Inflammatory macrophage (primary cell): ENCODE data around the gene BCHE.
"Not testable (repeated sequence)": the region's sequence is repeated elsewhere in the genome, so short reads cannot be mapped to it uniquely, and the experiment has no call there.

Experiments
- DNase-seq, 2 donors: peaks; one replicate each; pipeline ENCODE4 v3.0.0-alpha.2; 2020 to 2022

BCHE gene

GRCh38 chr3:165816209-165816608, 21.0 kb downstream of the BCHE start:
- no peak for DNase-seq

DNA sequence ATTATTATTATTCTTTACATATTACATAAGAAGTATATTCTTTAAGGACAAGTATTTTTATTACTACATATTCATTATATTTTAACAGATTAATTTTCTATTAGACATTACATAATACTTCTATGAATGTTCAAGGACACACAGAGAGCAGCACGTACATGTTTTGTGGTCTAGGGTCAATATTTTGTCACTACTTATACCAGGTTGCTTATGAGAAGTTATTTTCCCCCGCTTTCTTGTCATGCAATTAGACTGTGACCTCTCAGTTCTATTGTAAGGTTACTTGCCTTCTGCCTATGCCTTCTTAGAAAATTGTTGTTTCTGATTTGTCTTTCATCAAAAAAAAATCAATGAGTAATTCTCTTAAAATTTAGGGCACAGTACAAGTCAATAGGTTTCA, 21.5 kb downstream of the BCHE start:
- DNase-seq, result no peak

GRCh38 chr3:165814380-165814779, 22.8 kb downstream of the BCHE start:
- DNase-seq, result no peak

DNA sequence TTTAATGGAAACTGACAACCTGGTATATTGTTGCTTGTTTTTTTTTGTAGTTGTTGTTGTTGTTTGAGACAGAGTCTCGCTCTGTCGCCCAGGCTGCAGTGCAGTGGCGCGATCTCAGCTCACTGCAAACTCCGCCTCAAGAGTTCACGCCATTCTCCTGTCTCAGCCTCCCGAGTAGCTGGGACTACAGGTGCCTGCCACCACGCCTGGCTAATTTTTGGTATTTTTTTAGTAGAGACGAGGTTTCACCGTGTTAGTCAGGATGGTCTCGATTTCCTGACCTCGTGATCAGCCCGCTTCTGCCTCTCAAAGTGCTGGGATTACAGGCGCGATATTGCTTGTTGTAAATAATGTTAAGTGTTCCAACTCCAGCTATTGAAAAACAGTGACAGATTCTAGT, 29.3 kb downstream of the BCHE start:
- not testable (repeated sequence) for DNase-seq

GRCh38 chr3:165805946-165806561, 31.2 kb downstream of the BCHE start:
- no peak for DNase-seq

- DNase-seq, result no peak
Measured at GRCh38 chr3:165803471-165803870, 33.8 kb downstream of the BCHE start.

DNA sequence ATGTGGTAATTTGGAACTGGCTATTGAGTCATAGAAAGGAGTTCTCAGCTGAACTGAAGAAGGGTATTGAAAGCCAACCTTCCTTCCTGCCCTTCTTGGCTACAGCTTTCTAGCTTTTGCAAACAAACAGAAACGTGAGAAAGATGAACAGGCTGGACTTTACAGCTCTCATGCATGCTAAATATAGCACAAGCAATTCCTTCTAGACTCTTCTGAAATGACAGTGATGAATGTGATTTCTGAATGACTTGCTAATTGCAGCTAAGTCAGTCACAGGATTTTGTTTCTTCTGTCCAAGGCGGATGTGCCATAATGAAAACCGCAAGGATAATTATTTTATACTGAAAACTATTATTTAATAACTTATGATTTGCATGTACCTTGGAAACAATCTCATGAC, 36.3 kb downstream of the BCHE start:
- DNase-seq, result no peak

DNA sequence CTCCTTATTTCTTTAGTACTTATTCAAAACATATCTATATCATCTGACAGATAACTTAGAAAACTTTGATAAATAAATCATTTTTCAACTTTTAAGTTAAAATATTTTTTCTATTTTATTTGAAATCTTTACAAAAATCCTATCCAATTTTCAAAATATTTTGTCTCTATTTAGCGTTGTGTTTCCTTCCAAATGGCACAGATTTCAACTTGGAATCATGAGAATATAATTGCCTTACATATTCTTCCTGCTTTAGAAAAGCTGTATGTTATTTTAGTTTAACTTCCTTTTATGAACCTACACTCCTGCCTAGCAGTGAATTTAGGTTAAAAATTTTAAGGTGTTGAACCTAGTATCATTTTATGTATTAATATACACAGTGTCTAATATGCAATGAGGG, 38.2 kb downstream of the BCHE start:
- DNase-seq, result no peak

GRCh38 chr3:165797551-165797950, 39.7 kb downstream of the BCHE start:
- DNase-seq, result no peak

- no peak for DNase-seq
Measured at GRCh38 chr3:165796701-165797100, 40.5 kb downstream of the BCHE start.

- DNase-seq, result no peak
Measured at GRCh38 chr3:165788531-165788930, 48.7 kb downstream of the BCHE start.

- no peak for DNase-seq
Measured at GRCh38 chr3:165786013-165786412, 51.2 kb downstream of the BCHE start.

DNA sequence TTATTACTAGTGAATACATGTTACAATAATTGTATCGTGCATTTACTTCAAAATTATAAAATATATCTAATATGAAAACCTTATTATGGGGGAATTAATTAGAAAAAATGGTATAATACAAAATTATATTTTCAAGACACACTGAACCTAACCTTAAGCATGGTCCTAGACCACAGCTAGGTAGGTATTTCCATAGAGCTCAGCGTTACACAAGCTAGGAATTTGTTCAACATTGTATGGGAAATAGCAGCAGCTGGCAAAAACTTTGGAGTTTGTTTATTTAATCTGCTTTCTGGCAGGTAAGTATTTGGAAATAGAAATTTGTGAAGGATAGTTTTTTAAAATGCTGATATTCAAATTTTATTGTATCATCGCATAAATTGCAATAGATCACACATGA, 52.9 kb downstream of the BCHE start:
- DNase-seq, result no peak

GRCh38 chr3:165783383-165783782, 53.8 kb downstream of the BCHE start:
- no peak for DNase-seq

GRCh38 chr3:165778891-165779290, 58.3 kb downstream of the BCHE start:
- no peak for DNase-seq

- no peak for DNase-seq
Measured at GRCh38 chr3:165778456-165778855, 58.8 kb downstream of the BCHE start.

DNA sequence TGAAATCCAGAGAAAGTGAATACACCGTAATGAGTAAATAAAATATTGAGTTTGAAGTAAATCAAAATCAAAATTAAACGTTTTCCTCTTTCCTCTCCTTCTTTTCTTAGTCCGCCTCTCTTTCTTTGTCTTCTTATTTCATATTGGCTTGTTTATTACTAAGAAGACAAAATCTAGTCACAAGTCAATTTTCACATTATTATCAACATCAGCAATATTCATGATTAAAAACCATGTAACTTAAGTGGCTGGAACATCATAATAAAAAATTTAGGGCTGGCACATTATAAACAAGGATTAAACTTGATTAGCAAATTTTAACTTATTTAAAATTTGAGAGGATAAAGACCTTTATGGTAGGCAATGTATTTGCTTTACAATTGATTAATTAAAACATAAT, 61.4 kb downstream of the BCHE start:
- no peak for DNase-seq

DNA sequence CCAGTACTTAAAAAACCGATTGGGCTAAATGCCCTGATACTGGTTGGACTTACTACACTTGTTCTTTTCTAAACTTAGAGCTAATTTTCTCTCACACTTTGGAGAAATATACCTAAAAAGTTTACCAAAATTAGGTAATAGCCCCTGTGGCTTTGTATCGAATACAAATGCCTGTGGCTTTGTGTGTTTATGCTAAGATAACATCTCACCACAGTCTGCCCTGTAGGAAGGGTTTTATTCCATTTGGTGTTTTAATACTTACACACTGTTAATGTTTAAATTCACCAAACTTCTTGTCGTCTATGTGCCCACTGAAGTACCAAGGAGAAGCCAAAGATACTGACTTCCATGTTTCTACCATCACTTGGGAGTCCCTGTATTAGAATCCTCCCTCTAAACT, 66.4 kb downstream of the BCHE start:
- DNase-seq, result no peak

- DNase-seq, result no peak
Measured at GRCh38 chr3:165768680-165769079, 68.5 kb downstream of the BCHE start.

GRCh38 chr3:165759041-165759440, 78.2 kb downstream of the BCHE start:
- DNase-seq, result no peak

GRCh38 chr3:165755571-165755970, 81.7 kb downstream of the BCHE start:
- no peak for DNase-seq

- DNase-seq, result no peak
Measured at GRCh38 chr3:165754219-165755007, 82.8 kb downstream of the BCHE start.

GRCh38 chr3:165753560-165753959, 83.7 kb downstream of the BCHE start:
- no peak for DNase-seq

DNA sequence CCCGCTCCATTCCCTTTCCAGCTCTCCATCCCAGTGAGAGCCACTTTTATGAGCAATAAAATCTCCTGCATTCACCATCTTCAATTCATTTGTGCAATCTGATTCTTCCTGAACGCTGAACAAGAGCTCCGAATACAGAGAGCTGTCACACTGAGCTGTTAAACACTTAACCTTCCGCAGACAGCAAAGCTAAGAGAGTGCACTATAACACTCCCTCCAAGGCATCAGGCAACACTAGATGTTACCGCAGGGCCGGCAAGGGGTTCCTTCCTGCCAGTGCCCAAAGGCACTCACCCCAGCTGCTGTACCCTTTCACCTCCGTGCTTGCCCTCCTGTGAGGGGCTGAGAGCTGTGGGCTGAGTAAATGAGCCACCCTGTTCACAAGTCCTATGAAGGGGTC, 85.6 kb downstream of the BCHE start:
- DNase-seq, result no peak

- DNase-seq, result no peak
Measured at GRCh38 chr3:165749821-165750220, 87.4 kb downstream of the BCHE start.
